ENCODE data around the gene IQCK. TPM values are rescaled to one million over a fixed set of nuclear protein-coding genes. Genes with fewer than 3 reads are reported as not detected.

Gene IQCK
- total RNA-seq, 1 donor from 2014 or later: 1.3 TPM

DNA sequence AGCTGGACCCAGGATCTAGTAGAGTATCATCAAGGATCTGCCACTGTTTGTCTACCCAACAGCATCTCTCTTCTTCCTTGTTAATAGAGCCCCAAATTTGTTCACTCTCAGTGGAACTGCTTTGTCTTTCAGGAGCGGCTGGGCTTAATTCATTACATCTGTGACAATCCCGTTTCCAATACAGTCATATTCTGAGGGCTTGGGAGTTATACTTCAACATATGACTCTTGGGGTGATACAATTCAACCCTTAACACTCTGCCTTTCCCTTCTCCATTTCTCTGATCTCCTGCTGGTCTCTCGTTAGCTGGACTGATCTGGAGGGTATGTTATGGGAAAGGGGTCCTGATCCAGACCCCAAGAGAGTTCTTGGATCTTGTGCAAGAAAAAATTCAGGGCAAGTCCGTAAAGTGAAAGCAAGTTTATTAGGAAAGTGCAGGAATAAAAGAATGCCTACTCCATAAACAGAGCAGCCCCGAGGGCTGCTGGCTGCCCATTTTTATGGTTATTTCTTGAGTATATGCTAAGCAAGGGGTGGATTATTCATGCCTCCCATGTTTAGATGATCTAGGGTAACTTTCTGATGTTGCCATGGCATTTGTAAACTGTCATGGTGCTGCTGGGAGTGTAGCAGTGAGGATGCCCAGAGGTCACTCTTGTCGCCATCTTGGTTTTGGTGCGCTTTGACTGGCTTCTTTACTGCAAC is 42.4 kb downstream of the IQCK start:
- no peaks in the 10 kb centered on the region for H3K27me3 ChIP-seq (ENCODE audit: control insufficient read depth, insufficient read depth, low read length)
- FAIRE-seq (no peak), DNase-seq (ENCODE audit: low read depth) (no peak)
- TF ChIP-seq, protein P1, sequence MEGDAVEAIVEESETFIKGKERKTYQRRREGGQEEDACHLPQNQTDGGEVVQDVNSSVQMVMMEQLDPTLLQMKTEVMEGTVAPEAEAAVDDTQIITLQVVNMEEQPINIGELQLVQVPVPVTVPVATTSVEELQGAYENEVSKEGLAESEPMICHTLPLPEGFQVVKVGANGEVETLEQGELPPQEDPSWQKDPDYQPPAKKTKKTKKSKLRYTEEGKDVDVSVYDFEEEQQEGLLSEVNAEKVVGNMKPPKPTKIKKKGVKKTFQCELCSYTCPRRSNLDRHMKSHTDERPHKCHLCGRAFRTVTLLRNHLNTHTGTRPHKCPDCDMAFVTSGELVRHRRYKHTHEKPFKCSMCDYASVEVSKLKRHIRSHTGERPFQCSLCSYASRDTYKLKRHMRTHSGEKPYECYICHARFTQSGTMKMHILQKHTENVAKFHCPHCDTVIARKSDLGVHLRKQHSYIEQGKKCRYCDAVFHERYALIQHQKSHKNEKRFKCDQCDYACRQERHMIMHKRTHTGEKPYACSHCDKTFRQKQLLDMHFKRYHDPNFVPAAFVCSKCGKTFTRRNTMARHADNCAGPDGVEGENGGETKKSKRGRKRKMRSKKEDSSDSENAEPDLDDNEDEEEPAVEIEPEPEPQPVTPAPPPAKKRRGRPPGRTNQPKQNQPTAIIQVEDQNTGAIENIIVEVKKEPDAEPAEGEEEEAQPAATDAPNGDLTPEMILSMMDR (IDR thresholded peaks at IDR 0.05; ENCODE audit: insufficient read depth, low read length, severe bottlenecking): no peak
- no peak overlapping the region for H3K4me3 ChIP-seq (ENCODE audit: low read depth, low read length)
- H3K36me3 ChIP-seq (ENCODE audit: control insufficient read depth, insufficient read depth, low read length): no peaks in the 10 kb centered on the region

DNA sequence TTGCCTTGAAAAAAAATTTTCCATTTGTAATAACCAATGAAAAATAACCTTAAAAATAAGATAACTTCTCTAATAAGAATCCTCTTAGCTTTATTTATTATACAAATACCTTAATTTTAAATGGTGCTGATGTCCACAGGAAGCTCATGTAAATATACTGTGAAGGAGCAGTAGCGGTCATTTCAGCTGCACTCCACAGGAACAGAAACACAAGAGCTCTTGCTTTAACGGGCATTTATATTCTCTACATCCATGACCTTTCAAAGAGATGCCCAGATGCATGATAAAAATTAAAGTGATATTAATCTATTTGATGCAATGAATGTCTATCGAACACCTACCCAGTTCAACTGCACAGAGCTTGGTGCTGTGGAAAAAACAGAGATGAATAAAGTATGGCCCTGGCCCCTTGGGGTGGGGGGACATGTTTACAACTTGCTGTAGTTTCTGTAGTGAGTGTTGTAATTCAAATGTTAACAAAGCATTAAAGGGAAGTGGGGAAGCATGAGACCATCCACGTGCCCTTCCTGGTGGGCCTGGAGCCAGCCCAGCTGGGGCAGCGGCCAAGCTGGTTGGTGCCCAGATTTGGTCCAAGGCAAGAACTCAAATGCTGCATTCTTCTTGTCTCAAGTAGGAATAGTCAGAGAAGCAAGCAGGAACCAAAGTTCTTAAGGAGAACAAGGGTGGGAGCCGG is 47.9 kb downstream of the IQCK start:
- DNase-seq (ENCODE audit: low read depth) (no peak), FAIRE-seq (no peak)
- Histone ChIP-seq H3K4me3 (ENCODE audit: low read depth, low read length) (no peak overlapping the region), H3K36me3 (ENCODE audit: control insufficient read depth, insufficient read depth, low read length) (no peaks in the 10 kb centered on the region), H3K27me3 (ENCODE audit: control insufficient read depth, insufficient read depth, low read length) (no peaks in the 10 kb centered on the region)
- TF ChIP-seq, protein P1 (IDR thresholded peaks at IDR 0.05; ENCODE audit: insufficient read depth, low read length, severe bottlenecking): no peak

DNA sequence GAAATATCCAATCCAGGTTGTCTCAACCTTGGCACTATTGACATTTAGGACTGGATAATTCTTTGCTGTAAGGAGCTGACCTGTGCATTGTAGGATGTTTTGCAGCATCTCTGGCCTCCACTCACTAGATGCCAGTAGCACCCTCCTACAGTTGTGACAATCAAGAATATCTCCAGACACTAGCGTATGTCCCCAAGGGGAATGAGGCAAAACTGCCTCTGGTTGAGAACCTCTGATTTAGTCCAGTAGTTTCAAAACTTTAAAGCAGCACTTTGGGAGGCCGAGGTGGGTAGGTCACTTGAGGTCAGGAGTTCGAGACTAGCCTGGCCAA is 48.4 kb downstream of the IQCK start:
- no peak for FAIRE-seq
- TF ChIP-seq, protein P1 (IDR thresholded peaks at IDR 0.05; ENCODE audit: insufficient read depth, low read length, severe bottlenecking): no peak
- Histone ChIP-seq H3K4me3 (ENCODE audit: low read depth, low read length) (no peak overlapping the region), H3K36me3 (ENCODE audit: control insufficient read depth, insufficient read depth, low read length) (no peaks in the 10 kb centered on the region), H3K27me3 (ENCODE audit: control insufficient read depth, insufficient read depth, low read length) (no peaks in the 10 kb centered on the region)
- no peak for DNase-seq (ENCODE audit: low read depth)

DNA sequence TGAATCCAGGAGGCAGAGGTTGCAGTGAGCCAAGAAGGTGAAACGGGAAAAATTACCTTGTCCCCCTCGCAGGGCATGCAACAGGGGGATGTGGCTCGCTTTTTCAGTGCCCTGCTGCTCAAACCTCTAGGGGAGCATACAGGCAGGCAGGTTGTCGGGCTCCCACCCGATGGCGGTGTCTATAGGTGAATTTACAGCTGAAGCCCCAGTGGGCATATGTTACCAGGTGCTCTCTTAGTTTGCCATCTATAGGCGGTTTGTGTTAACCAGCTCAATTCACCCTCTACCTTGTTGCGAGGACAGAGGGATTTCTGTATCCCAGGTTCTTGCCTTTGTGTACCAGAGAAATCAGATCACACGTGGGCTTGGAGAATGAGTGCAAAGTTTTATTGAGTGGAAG is 48.9 kb downstream of the IQCK start:
- no peak for DNase-seq (ENCODE audit: low read depth)
- Histone ChIP-seq H3K27me3 (ENCODE audit: control insufficient read depth, insufficient read depth, low read length) (no peaks in the 10 kb centered on the region), H3K36me3 (ENCODE audit: control insufficient read depth, insufficient read depth, low read length) (no peaks in the 10 kb centered on the region), H3K4me3 (ENCODE audit: low read depth, low read length) (no peak overlapping the region)
- TF ChIP-seq, protein P1 (IDR thresholded peaks at IDR 0.05; ENCODE audit: insufficient read depth, low read length, severe bottlenecking): no peak
- no peak for FAIRE-seq

DNA sequence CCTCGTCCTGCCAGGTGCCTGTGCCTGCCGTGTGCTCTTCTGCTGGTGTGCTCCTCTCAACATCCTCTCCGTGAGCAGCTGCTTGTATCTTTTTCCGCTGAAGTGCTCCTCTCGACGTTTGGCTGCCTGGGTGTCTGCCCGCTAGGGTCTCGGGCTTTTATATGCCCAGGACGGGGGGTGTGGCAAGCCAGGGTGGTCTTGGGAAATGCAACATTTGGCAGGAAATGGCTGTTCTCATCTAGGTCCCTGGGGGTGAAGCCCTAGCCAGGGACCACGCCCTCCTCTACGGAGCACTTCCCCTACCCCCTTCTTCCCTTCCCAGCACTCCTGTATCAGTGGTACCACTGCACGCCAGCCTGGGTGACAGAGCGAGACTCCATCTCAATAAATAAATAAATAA is 49.4 kb downstream of the IQCK start:
- H3K27me3 ChIP-seq (ENCODE audit: control insufficient read depth, insufficient read depth, low read length): no peaks in the 10 kb centered on the region
- DNase-seq (ENCODE audit: low read depth) (no peak), FAIRE-seq (no peak)
- H3K4me3 ChIP-seq (ENCODE audit: low read depth, low read length): no peak overlapping the region
- H3K36me3 ChIP-seq (ENCODE audit: control insufficient read depth, insufficient read depth, low read length): no peaks in the 10 kb centered on the region
- TF ChIP-seq, protein P1 (IDR thresholded peaks at IDR 0.05; ENCODE audit: insufficient read depth, low read length, severe bottlenecking): no peak
